Activated T-cell treated with anti-CD3 and anti-CD28 coated beads for 1 hour (primary cell): Measurements from ENCODE around the gene CTNND1.
"Not testable (repeated sequence)": the region's sequence is repeated elsewhere in the genome, so short reads cannot be mapped to it uniquely, and the experiment has no call there.

Experiments
- DNase-seq: peaks from one replicate; pipeline ENCODE4 v3.0.0-alpha.2; 2020; ENCODE audit warnings: low read depth

Gene CTNND1

GRCh38 chr11:57793351-57794115 lies 31.9 kb downstream of the CTNND1 start:
- no peak for DNase-seq

GRCh38 chr11:57798905-57799559 lies 37.4 kb downstream of the CTNND1 start:
- no peak for DNase-seq

- DNase-seq = no peak
Observed at GRCh38 chr11:57800444-57801182, 39.0 kb downstream of the CTNND1 start.

GRCh38 chr11:57801183-57801485 lies 39.5 kb downstream of the CTNND1 start:
- no peak for DNase-seq

GRCh38 chr11:57802411-57802810 lies 40.8 kb downstream of the CTNND1 start:
- DNase-seq = no peak

- no peak for DNase-seq
Observed at GRCh38 chr11:57804466-57804865, 42.9 kb downstream of the CTNND1 start.

GRCh38 chr11:57805780-57806179 lies 44.2 kb downstream of the CTNND1 start:
- DNase-seq = no peak

GRCh38 chr11:57812634-57813033 lies 51.0 kb downstream of the CTNND1 start:
- DNase-seq = no peak

- no peak for DNase-seq
Observed at GRCh38 chr11:57815476-57815875, 53.9 kb downstream of the CTNND1 start.

GRCh38 chr11:57815877-57816276 lies 54.3 kb downstream of the CTNND1 start:
- no peak for DNase-seq

GRCh38 chr11:57818812-57819211 lies 57.2 kb downstream of the CTNND1 start:
- no peak for DNase-seq

- no peak for DNase-seq
Observed at GRCh38 chr11:57819252-57819979, 57.8 kb downstream of the CTNND1 start.

GRCh38 chr11:57823859-57824258 lies 62.3 kb downstream of the CTNND1 start:
- no peak for DNase-seq

- DNase-seq = no peak
Observed at GRCh38 chr11:57834852-57835251, 73.2 kb downstream of the CTNND1 start.

- DNase-seq = not testable (repeated sequence)
Observed at GRCh38 chr11:57838609-57839008, 77.0 kb downstream of the CTNND1 start.

GRCh38 chr11:57842873-57843272 lies 81.3 kb downstream of the CTNND1 start:
- DNase-seq = no peak

- DNase-seq = no peak
Observed at GRCh38 chr11:57867966-57868365, 106.4 kb downstream of the CTNND1 start.

GRCh38 chr11:57868491-57868890 lies 106.9 kb downstream of the CTNND1 start:
- DNase-seq = no peak
